ENCODE measurements around the gene DENND2D.

DNA sequence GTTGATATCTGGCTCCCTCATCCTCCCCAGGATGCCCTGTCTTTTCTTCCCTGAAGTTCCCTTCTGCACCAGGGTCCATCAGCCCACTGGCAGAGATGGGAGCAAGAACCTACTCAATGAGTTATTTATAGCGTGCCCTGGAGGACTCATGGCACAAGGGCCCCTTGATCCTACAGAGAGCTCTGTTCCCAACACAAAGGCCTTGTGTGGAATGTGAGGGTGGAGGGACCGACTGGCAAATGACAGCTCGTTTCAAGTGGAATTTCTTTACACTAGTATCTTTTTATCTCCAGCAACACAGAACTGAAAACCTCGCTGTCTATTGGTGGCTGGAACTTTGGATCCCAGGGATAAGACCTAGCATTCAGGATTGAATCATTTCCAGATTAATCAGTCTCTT lies 49.5 kb upstream of the DENND2D start:
- TF ChIP-seq, protein P1, sequence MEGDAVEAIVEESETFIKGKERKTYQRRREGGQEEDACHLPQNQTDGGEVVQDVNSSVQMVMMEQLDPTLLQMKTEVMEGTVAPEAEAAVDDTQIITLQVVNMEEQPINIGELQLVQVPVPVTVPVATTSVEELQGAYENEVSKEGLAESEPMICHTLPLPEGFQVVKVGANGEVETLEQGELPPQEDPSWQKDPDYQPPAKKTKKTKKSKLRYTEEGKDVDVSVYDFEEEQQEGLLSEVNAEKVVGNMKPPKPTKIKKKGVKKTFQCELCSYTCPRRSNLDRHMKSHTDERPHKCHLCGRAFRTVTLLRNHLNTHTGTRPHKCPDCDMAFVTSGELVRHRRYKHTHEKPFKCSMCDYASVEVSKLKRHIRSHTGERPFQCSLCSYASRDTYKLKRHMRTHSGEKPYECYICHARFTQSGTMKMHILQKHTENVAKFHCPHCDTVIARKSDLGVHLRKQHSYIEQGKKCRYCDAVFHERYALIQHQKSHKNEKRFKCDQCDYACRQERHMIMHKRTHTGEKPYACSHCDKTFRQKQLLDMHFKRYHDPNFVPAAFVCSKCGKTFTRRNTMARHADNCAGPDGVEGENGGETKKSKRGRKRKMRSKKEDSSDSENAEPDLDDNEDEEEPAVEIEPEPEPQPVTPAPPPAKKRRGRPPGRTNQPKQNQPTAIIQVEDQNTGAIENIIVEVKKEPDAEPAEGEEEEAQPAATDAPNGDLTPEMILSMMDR (conservative IDR thresholded peaks at IDR 0.05; ENCODE audit: low read depth in 2 of 2): no peak
- TF ChIP-seq, protein P2, sequence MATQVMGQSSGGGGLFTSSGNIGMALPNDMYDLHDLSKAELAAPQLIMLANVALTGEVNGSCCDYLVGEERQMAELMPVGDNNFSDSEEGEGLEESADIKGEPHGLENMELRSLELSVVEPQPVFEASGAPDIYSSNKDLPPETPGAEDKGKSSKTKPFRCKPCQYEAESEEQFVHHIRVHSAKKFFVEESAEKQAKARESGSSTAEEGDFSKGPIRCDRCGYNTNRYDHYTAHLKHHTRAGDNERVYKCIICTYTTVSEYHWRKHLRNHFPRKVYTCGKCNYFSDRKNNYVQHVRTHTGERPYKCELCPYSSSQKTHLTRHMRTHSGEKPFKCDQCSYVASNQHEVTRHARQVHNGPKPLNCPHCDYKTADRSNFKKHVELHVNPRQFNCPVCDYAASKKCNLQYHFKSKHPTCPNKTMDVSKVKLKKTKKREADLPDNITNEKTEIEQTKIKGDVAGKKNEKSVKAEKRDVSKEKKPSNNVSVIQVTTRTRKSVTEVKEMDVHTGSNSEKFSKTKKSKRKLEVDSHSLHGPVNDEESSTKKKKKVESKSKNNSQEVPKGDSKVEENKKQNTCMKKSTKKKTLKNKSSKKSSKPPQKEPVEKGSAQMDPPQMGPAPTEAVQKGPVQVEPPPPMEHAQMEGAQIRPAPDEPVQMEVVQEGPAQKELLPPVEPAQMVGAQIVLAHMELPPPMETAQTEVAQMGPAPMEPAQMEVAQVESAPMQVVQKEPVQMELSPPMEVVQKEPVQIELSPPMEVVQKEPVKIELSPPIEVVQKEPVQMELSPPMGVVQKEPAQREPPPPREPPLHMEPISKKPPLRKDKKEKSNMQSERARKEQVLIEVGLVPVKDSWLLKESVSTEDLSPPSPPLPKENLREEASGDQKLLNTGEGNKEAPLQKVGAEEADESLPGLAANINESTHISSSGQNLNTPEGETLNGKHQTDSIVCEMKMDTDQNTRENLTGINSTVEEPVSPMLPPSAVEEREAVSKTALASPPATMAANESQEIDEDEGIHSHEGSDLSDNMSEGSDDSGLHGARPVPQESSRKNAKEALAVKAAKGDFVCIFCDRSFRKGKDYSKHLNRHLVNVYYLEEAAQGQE (IDR thresholded peaks at IDR 0.05; ENCODE audit: unreplicated experiment): no peak
- TF ChIP-seq JUNB (IDR thresholded peaks at IDR 0.05; ENCODE audit: unreplicated experiment) (no peak), EZH2 (IDR thresholded peaks at IDR 0.05; ENCODE audit: low read depth, unreplicated experiment) (no peak), EZH2phosphoT487 (IDR thresholded peaks at IDR 0.05; ENCODE audit: unreplicated experiment) (no peak), ZNF331 (CRISPR knock-in tag; IDR thresholded peaks at IDR 0.05; ENCODE audit: low read depth) (no peak), POLR2AphosphoS5 (IDR thresholded peaks at IDR 0.05; ENCODE audit: low read depth) (no peak), CREB1 (CRISPR knock-in tag; IDR thresholded peaks at IDR 0.05; ENCODE audit: low read depth) (no peak)
